ENCODE measurements around the gene SNTB2.
"Not testable (repeated sequence)": the region's sequence is repeated elsewhere in the genome, so short reads cannot be mapped to it uniquely, and the experiment has no call there.

DNA sequence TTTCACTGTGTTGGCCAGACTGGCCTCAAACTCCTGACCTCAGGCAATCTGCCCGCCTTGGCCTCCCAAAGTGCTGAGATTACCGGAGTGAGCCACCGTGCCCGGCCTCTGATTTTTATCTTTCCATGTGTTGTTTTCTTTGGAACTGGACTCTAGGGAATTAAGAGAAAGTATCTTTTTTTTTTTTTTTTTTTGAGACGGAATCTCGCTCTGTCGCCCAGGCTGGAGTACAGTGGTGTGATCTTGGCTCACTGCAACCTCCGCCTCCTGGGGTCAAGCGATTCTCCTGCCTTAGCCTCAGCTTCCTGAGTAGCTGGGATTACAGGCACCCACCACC lies 72.4 kb downstream of the SNTB2 start:
- TF ChIP-seq, protein P1, sequence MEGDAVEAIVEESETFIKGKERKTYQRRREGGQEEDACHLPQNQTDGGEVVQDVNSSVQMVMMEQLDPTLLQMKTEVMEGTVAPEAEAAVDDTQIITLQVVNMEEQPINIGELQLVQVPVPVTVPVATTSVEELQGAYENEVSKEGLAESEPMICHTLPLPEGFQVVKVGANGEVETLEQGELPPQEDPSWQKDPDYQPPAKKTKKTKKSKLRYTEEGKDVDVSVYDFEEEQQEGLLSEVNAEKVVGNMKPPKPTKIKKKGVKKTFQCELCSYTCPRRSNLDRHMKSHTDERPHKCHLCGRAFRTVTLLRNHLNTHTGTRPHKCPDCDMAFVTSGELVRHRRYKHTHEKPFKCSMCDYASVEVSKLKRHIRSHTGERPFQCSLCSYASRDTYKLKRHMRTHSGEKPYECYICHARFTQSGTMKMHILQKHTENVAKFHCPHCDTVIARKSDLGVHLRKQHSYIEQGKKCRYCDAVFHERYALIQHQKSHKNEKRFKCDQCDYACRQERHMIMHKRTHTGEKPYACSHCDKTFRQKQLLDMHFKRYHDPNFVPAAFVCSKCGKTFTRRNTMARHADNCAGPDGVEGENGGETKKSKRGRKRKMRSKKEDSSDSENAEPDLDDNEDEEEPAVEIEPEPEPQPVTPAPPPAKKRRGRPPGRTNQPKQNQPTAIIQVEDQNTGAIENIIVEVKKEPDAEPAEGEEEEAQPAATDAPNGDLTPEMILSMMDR (IDR thresholded peaks at IDR 0.05 in 4 of 5, conservative IDR thresholded peaks at IDR 0.05 in 1 of 5): not testable (repeated sequence)
- TF ChIP-seq POLR2A (IDR thresholded peaks at IDR 0.05): not testable (repeated sequence)
